Neuronal stem cell (in vitro differentiated cells): Measurements from ENCODE around the gene PDE6B.

Source experiments
- DNase-seq: peaks from one replicate; pipeline ENCODE4 v3.0.0-alpha.2; 2013; ENCODE audit warnings: low spot score
- H2AFZ ChIP-seq: one replicate; pipeline ENCODE4 v1.6.1; 2013; ENCODE audit warnings: mild to moderate bottlenecking, low read length, inconsistent platforms
- H2AK5ac ChIP-seq: 2 replicates; pipeline ENCODE4 v1.6.1; 2013; ENCODE audit warnings: low read depth, mild to moderate bottlenecking, inconsistent platforms, low read length, moderate library complexity, mixed read lengths
- H2BK120ac ChIP-seq: 2 replicates; pipeline ENCODE4 v1.6.1; 2013; ENCODE audit warnings: low read depth, mild to moderate bottlenecking, inconsistent platforms, low read length, moderate library complexity, mixed read lengths
- H2BK12ac ChIP-seq: one replicate; pipeline ENCODE4 v1.6.1; 2013; ENCODE audit warnings: low read length, inconsistent platforms
- H2BK15ac ChIP-seq: 2 replicates; pipeline ENCODE4 v1.6.1; 2013; ENCODE audit warnings: mild to moderate bottlenecking, low read length, inconsistent platforms, mixed read lengths
- H2BK5ac ChIP-seq: one replicate; pipeline ENCODE4 v1.6.1; 2013; ENCODE audit warnings: inconsistent platforms, mild to moderate bottlenecking, low read length, moderate library complexity
- H3K14ac ChIP-seq: one replicate; pipeline ENCODE4 v1.6.1; 2013; ENCODE audit warnings: low read length, inconsistent platforms
- H3K18ac ChIP-seq: 2 replicates; pipeline ENCODE4 v1.6.1; 2013; ENCODE audit warnings: low read length, inconsistent platforms
- H3K23ac ChIP-seq: 2 replicates; pipeline ENCODE4 v1.6.1; 2013; ENCODE audit warnings: low read depth, mild to moderate bottlenecking, mixed read lengths, low read length, inconsistent platforms; ENCODE audit not compliant: poor library complexity
- H3K27ac ChIP-seq: replicated peaks from 3 replicates; pipeline ENCODE4 v1.5.1; 2013; ENCODE audit warnings: low read length, inconsistent platforms
- H3K27me3 ChIP-seq, 3 experiments: 2 replicates each; pipeline ENCODE4 v1.6.1; 2013; ENCODE audit warnings: low read length in 3 of 3, mild to moderate bottlenecking in 2 of 3, inconsistent platforms in 1 of 3, low read depth in 1 of 3, mixed read lengths in 1 of 3, moderate library complexity in 1 of 3; ENCODE audit not compliant: control insufficient read depth in 3 of 3, insufficient read depth in 3 of 3
- H3K36me3 ChIP-seq, 2 donors: replicated peaks in 1 of 2; 2 replicates each; pipeline ENCODE4 v1.6.1; 2013; ENCODE audit warnings: low read length in 2 of 2; ENCODE audit not compliant: control insufficient read depth in 2 of 2, insufficient read depth in 2 of 2
- H3K4ac ChIP-seq: 2 replicates; pipeline ENCODE4 v1.6.1; 2013; ENCODE audit warnings: inconsistent platforms, mild to moderate bottlenecking, low read length, moderate library complexity
- H3K4me1 ChIP-seq, 2 donors: 1 replicate in 1 of 2; 2 replicates in 1 of 2; pipeline ENCODE4 v1.6.1; 2013; ENCODE audit warnings: low read length in 2 of 2, low read depth in 1 of 2; ENCODE audit not compliant: control insufficient read depth in 2 of 2, insufficient read depth in 1 of 2
- H3K4me2 ChIP-seq: one replicate; pipeline ENCODE4 v1.6.1; 2013; ENCODE audit warnings: mild to moderate bottlenecking, low read length, inconsistent platforms; ENCODE audit not compliant: insufficient read depth, poor library complexity, severe bottlenecking
- H3K4me3 ChIP-seq, 2 donors: 2 replicates each; pipeline ENCODE4 v1.5.1; 2013; ENCODE audit warnings: low read length in 2 of 2, mild to moderate bottlenecking in 2 of 2, inconsistent platforms in 1 of 2, moderate library complexity in 1 of 2
- H3K79me1 ChIP-seq: one replicate; pipeline ENCODE4 v1.6.1; 2013; ENCODE audit warnings: low read depth, mild to moderate bottlenecking, inconsistent platforms, low read length, moderate library complexity
- H3K9ac ChIP-seq: one replicate; pipeline ENCODE4 v1.6.1; 2013; ENCODE audit warnings: mild to moderate bottlenecking, low read depth, low read length, inconsistent platforms; ENCODE audit not compliant: poor library complexity
- H3K9me3 ChIP-seq, 2 donors: replicated peaks in 1 of 2; 2 replicates each; pipeline versions ENCODE3 to v1.6.1; 2013; ENCODE audit warnings: low read length in 2 of 2, mild to moderate bottlenecking in 2 of 2, inconsistent platforms in 1 of 2, low read depth in 1 of 2, mixed read lengths in 1 of 2, moderate library complexity in 1 of 2; ENCODE audit not compliant: control insufficient read depth in 2 of 2, insufficient read depth in 1 of 2
- H4K8ac ChIP-seq: one replicate; pipeline ENCODE4 v1.6.1; 2013; ENCODE audit warnings: low read depth, mild to moderate bottlenecking, inconsistent platforms, low read length, moderate library complexity
- H4K91ac ChIP-seq: one replicate; pipeline ENCODE4 v1.6.1; 2013; ENCODE audit warnings: low read length, low read depth, mild to moderate bottlenecking, inconsistent platforms; ENCODE audit not compliant: poor library complexity
- WGBS, 2 donors: extraction: QIAGEN DNeasy Blood & Tissue Kit; methylation state at CpG; one replicate each; pipeline ENCODE4 v1.1.7; 2013; ENCODE audit warnings: missing lambda C conversion rate in 2 of 2, mixed read lengths in 1 of 2; ENCODE audit not compliant: insufficient read length in 2 of 2, insufficient replicate concordance in 1 of 2; ENCODE audit errors: extremely low coverage in 2 of 2; 5-methylcytosine and 5-hydroxymethylcytosine counted together

Gene PDE6B

GRCh38 chr4:592825-593520, 32.4 kb upstream of the PDE6B start:
- no peak overlapping the region for H3K4me3 ChIP-seq
- no CpG with 5 or more reads among the region's 5 CpGs for WGBS, 2 donors

GRCh38 chr4:598925-599324, 26.4 kb upstream of the PDE6B start:
- no peak overlapping the region for H3K4me2 ChIP-seq
- H3K79me1 ChIP-seq, result no peaks in the 10 kb centered on the region
- H2BK5ac ChIP-seq, result no peak overlapping the region
- peaks cover 0 to 2% of the 10 kb centered on the region in 2 donors for H3K4me1 ChIP-seq
- H2AFZ ChIP-seq, result no peak overlapping the region
- no peak overlapping the region for H3K23ac ChIP-seq
- no peaks in the 10 kb centered on the region for H3K9me3 ChIP-seq
- H3K27me3 ChIP-seq, result peaks cover 0 to 4% (median 2%) of the 10 kb centered on the region in 3 experiments
- H4K91ac ChIP-seq, result no peak overlapping the region
- H3K4ac ChIP-seq, result no peak overlapping the region
- no peaks in the 10 kb centered on the region for H3K36me3 ChIP-seq
- H2BK120ac ChIP-seq, result no peak overlapping the region
- H3K18ac ChIP-seq, result no peak overlapping the region
- H3K9ac ChIP-seq, result no peak overlapping the region
- no peak overlapping the region for H2BK15ac ChIP-seq
- H3K14ac ChIP-seq, result no peak overlapping the region
- no peak for DNase-seq
- no peak overlapping the region for H2BK12ac ChIP-seq
- no CpG with 5 or more reads among the region's 3 CpGs for WGBS, 2 donors
- H4K8ac ChIP-seq, result no peak overlapping the region
- H2AK5ac ChIP-seq, result no peak overlapping the region
- H3K4me3 ChIP-seq, result no peak overlapping the region
- H3K27ac ChIP-seq, result no peak overlapping the region

More at GRCh38 chr4:592825-593520, 32.4 kb upstream of the PDE6B start:
- DNase-seq, result no peak
- Histone ChIP-seq H2BK12ac (no peak overlapping the region), H3K27me3 (no peaks in the 10 kb centered on the region), H4K8ac (no peak overlapping the region), H2BK5ac (no peak overlapping the region), H3K36me3 (no peaks in the 10 kb centered on the region), H4K91ac (no peak overlapping the region), H2BK15ac (no peak overlapping the region), H3K4ac (no peak overlapping the region), H3K18ac (no peak overlapping the region), H2BK120ac (no peak overlapping the region), H3K4me2 (no peak overlapping the region), H2AK5ac (no peak overlapping the region), H3K9me3 (peaks cover 0 to 3% of the 10 kb centered on the region in 2 donors), H3K79me1 (no peaks in the 10 kb centered on the region), H3K9ac (no peak overlapping the region), H3K27ac (no peak overlapping the region), H3K14ac (no peak overlapping the region), H2AFZ (no peak overlapping the region), H3K4me1 (peaks cover 0 to 1% of the 10 kb centered on the region in 2 donors), H3K23ac (no peak overlapping the region)

- DNase-seq, result no peak
- no CpG with 5 or more reads among the region's 6 CpGs for WGBS, 2 donors
- H3K9me3 ChIP-seq, result no peaks in the 10 kb centered on the region
These were observed 25.2 kb upstream of the PDE6B start for GRCh38 chr4:600166-600565.

GRCh38 chr4:600850-601515, 24.4 kb upstream of the PDE6B start:
- Histone ChIP-seq H3K9me3 (no peaks in the 10 kb centered on the region), H3K9ac (no peak overlapping the region), H3K4ac (no peak overlapping the region), H2BK12ac (no peak overlapping the region), H2AFZ (peak overlapping the region; percentile 74), H3K4me2 (no peak overlapping the region), H4K91ac (no peak overlapping the region), H3K18ac (no peak overlapping the region), H4K8ac (no peak overlapping the region), H3K36me3 (no peaks in the 10 kb centered on the region), H3K27ac (no peak overlapping the region), H3K4me3 (no peak overlapping the region), H2AK5ac (no peak overlapping the region), H3K14ac (no peak overlapping the region), H3K23ac (no peak overlapping the region), H3K27me3 (peaks cover 0 to 4% (median 2%) of the 10 kb centered on the region in 3 experiments), H2BK5ac (no peak overlapping the region), H2BK120ac (no peak overlapping the region), H3K4me1 (peaks cover 0 to 2% of the 10 kb centered on the region in 2 donors), H2BK15ac (no peak overlapping the region), H3K79me1 (no peaks in the 10 kb centered on the region)
- no CpG with 5 or more reads among the region's 11 CpGs for WGBS, 2 donors
- DNase-seq, result no peak

More at GRCh38 chr4:600166-600565, 25.2 kb upstream of the PDE6B start:
- no peak overlapping the region for H2BK12ac ChIP-seq
- H2BK5ac ChIP-seq, result no peak overlapping the region
- no peak overlapping the region for H3K27ac ChIP-seq
- peak overlapping the region in 1 of 2 donors; percentile 41 for H3K4me3 ChIP-seq
- H3K4me2 ChIP-seq, result no peak overlapping the region
- H3K36me3 ChIP-seq, result no peaks in the 10 kb centered on the region
- no peak overlapping the region for H3K23ac ChIP-seq
- no peak overlapping the region for H4K91ac ChIP-seq
- no peak overlapping the region for H3K4ac ChIP-seq
- no peak overlapping the region for H2BK120ac ChIP-seq
- no peak overlapping the region for H4K8ac ChIP-seq
- H3K4me1 ChIP-seq, result peaks cover 0 to 2% of the 10 kb centered on the region in 2 donors
- H2AK5ac ChIP-seq, result peak overlapping the region; percentile 66
- H3K14ac ChIP-seq, result no peak overlapping the region
- H2BK15ac ChIP-seq, result no peak overlapping the region
- no peaks in the 10 kb centered on the region for H3K79me1 ChIP-seq
- peaks cover 0 to 4% (median 2%) of the 10 kb centered on the region in 3 experiments for H3K27me3 ChIP-seq
- H2AFZ ChIP-seq, result no peak overlapping the region
- no peak overlapping the region for H3K18ac ChIP-seq
- H3K9ac ChIP-seq, result no peak overlapping the region
